DMS153 (cell line): ENCODE results near the gene SV2B.

Experiments
- DNase-seq: peaks from one replicate; lab custom pipeline; 2025; lab: John Stamatoyannopoulos, UW

Gene SV2B

DNA sequence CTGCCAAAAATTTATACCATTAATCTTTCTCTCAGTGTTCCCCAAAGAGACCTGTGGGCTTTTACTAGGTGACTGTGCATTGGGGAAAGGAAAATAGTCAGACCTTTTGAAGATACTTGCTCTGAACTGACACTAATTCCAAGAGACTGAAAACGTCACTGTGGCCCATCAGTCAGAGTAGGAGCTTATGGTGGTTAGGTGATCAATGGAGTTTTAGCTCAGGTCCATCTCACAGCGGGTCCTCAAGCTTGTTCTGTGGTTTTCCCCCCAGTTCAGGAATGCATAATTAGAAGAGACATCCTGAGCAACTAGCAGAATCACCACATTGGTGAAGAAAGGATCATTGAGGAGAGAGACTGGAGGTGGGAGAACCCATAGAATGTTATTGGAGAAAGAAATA, 134.7 kb downstream of the SV2B start:
- DNase-seq: no peak

DNA sequence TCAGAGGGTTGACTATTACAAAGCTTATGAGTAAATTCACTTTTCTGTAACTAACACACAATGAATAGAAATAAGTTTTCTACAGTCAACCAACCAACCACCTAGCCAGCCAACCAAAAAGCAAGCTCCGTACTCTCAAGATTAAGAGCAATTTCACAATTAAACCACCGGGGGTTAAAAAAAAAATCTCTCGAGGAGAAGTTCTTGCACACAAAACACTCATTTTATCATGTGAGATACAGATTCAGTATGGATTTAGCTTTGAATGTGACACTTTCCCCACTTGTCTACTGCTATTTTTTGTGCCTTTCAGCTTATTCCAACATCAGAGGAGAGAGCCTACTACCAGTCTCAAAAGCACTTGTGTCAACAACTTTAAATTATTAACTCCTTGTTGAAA, 135.3 kb downstream of the SV2B start:
- DNase-seq: no peak

DNA sequence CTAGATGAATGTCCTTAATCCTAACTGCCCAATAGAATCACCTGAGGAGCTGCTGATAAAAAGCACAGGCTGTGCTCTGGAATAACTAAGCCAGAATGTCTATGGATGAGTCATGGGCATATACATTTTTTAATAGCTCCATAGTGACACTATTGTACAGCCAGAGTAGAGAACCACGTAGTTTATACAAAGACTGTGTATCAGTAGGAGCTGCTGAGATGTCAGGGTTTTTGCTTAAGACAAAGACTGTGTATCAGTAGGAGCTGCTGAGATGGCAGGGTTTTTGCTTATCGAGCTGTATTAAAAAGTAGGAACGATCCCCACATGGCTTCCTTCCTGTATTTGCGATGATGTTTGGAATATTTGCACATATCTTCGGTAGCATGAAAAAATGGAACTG, 137.4 kb downstream of the SV2B start:
- DNase-seq: no peak

DNA sequence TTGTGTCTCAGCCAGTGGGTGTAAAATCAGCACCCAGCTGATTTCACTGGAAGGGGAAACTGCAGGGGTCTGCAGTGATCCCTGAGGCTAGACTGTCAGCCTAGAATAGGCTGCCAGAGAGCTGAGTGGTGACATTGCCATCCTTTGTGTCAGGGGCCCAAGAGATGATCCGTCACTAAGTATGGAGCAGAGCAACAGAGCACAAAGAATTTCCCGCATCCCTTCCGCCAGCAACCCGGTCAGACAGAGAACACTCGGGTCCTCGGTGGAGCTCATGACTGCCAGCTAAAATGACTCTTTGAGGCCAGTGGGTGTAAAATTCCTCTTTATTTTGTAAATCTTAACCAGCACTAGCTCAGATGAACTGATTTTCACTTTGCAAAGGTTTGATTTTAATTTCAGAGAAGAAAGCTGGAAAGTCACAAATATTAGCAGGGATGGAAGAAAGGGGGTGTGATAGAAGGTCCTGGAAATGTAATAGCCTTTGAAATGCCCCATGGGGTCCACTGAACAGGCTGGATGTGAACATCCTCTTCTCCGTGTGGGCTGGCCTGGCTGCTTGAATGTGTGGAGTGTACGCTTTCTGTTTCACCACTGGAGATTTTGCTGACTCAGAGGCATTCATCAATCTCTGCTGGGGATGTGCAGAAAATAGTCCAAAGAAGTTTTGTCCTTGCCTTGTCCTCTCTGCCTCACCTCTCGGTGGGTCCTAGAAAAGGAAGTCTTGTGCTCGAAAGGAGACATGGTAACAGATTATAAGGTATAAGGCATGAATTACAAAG, 138.8 kb downstream of the SV2B start:
- DNase-seq: no peak

DNA sequence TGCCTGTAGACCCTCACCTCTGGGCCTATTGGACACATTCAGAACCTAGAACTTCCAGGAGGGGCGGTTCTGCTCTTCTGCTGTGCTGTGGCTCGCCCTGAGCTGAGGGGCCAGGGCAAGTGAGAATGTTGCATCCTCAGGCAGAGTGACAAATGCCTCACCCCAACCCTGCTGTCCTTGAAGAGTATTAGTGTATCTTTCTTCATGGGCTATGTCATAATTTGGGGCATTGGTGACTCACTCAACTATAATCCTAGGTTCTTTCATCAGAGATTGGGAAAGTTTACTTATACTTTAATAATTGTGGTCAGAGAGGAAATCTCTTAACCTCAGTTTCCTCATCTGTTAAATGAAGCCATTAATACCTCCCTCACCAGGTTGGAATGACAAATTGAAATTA, 143.8 kb downstream of the SV2B start:
- no peak for DNase-seq

DNA sequence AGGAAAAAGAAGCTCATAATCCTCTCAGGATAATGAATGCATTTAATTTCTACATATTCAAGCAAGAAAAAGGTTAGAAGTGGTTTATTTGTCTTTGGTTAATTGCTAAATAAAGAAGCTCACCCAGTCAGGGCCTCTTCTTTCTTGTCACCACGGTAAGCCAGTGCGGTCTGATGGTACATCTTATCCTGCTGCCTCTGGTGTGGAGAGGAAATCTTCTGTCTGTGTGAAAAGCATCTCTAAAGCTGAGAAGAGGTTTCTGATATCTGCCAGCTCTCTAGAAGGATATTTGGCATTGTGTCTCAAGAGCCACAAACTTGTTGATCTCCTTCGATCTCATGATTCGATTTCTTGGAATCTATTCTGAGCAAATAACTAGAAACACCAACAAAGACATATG, 144.9 kb downstream of the SV2B start:
- DNase-seq: no peak

DNA sequence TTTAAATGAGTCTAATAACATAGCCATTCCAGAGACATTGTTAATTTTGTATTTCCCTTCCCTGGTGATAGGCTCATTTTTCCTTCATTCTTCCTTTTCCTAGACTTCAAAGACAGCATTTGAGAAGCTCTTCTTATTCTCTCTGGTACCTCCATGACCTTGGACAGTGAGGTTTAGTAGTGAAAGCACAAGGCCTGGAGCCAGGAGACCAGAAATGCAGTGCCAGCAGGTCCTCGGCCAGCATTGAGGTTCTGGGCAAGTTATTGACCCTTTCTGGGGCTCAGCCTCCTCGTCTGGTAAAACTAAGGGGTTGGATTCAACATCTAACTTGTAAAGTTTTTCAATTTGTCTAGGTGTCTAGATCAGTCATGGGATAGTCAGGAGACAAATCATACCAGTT, 146.9 kb downstream of the SV2B start:
- no peak for DNase-seq

DNA sequence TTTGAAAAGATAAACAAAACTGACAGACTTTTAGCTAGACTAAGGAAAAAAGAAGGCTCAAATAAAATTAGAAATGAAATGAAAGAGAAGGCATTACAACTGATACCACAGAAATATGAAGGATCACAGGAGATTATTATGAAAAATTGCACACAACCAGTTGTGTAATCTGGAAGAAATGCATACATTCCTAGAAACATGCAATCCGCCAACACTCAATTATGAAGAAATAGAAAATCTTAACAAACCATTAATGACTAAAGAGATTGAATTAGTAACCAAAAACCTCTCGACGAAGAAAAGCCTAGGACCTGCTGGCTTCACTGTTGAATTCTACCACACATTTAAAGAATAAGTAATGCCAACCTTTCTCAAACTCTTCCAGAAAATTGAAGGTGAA, 149.5 kb downstream of the SV2B start:
- no peak for DNase-seq

DNA sequence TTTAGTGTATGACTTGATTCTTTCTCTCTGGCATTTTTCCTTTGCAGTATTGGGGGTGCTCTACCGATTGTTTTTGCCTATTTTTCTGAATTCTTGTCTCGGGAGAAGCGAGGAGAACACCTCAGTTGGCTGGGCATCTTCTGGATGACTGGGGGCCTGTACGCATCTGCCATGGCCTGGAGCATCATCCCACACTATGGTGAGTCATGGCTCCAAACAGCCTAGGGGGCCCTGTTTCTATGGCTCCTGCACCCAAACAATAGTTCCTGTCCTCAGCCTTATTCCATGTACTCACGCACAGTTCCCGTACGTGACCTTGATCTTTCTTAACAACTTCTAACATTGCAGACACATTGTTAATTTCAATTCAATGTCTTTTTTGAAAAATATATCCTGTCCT, 152.3 kb downstream of the SV2B start:
- no peak for DNase-seq

DNA sequence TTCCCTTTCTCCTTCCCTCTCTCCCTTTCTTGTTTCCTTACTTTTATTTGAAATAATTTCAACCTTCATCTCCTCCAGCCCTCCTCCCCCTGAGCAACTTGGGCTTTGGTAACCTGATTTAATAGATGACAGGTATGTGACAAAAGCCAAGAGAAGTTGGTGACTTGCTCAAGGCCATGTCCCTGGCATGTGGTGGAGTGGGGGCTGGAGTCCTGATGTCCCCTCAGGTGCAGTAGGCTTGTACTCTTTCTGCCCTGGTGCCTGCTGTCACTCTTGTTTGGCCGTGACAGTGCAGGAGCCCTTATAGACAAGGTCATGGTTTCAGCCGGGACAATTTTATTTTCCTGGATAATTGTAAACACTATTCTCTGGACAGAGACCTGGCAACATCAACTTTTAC, 152.7 kb downstream of the SV2B start:
- DNase-seq: no peak

DNA sequence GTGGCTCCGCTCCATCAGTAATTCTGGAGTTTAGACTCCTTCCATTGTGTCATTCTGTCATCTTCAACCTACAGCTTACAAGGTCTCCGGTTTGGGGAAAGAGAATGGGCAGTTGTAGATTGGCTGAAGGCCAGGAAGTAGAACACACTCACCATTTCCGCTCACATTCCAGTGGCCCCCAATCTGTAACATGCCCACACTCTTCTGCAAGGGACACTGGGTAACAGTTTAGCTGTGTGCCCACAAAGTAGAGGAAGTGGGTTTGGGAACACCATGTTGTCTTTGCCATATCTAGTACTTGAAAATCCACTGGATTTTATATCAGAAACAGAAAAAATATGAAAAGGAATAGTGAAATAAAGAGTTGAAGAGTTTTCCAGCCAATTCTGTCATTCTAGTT, 153.5 kb downstream of the SV2B start:
- no peak for DNase-seq

DNA sequence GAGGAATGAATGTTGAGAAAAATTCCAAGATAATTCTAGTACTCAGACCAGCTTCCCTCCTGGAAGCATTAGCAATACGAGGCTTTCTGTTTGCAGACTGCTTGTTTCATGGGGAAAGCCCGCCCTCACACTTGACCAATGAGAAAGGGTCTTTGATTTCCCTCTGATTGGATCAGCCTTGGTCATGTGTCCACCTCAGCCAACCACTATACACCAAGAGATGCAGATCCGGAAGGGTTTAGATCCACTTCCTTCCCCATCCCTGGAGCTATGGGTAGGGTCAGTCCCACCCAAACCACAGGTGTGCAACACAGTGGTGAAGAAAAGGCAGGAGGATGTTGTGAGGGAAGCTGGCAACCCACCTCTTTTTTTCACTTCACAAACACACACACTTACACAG, 154.7 kb downstream of the SV2B start:
- no peak for DNase-seq

DNA sequence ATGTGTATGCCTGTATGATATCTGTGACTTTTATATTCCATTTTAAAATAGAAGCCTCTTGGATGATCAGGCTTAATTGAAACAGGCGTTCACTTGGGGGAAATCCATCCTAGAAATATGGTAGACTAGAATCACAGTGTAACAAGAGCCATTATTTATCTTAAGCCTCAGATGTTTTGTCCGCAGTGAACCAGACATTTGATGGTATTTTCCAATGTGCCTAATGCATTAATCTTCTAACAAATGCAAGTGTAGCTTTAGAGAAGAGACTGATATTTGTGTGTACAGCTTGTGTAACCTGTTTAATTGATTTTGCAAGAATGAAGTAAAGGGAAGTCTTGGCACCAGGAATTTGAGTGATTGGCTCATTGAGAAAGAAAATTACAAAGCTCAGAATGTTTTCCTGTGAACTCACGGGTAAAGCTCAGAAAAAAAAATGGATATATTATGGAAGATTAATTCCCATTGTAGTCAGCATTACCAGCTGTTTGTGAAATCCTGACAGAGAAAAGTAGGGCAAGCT, 155.7 kb downstream of the SV2B start:
- DNase-seq: no peak

DNA sequence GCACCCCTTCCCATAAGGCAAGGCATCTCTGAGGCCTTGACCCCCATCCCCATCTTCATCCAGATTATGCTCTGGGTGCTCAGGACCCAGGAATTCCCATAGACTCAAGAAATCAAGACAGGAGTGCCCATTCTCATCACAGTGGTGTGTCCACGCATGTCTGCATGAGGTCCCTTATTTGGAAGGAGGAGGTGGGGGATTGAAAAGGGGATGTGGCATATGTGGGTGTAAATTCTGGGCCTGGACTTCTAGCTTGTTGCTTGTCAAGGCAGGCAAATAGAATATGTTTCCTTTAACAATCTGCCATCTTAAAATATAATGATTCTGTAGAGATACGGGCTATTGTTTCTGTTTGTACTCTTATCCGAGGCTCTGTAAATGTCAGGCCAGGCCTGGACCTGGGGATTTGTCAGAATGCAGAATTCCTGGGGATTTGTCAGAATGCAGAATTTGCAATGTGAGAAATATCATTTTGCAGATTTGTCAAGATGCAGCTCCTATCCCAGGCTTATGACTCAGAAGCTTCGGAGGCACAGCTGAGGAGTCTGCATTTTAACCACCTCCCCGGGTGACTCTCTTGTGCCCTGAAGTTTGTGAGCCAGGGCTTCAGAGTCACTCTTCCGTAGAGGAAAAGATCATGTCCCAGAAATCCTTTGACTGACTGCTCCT, 157.8 kb downstream of the SV2B start:
- no peak for DNase-seq

DNA sequence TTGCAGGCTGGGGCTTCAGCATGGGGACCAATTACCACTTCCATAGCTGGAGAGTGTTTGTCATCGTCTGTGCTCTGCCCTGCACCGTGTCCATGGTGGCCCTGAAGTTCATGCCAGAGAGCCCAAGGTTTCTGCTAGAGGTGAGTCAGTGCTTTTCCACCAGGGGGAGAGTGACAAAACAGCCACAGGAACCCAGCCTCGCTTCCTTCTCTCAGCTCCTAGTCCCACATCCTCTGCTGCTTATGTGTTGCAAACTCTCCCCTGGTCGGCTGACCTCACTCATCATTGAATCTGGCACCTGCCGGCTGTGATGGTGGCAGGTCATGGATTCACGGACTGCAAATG, 158.3 kb downstream of the SV2B start:
- DNase-seq: no peak

DNA sequence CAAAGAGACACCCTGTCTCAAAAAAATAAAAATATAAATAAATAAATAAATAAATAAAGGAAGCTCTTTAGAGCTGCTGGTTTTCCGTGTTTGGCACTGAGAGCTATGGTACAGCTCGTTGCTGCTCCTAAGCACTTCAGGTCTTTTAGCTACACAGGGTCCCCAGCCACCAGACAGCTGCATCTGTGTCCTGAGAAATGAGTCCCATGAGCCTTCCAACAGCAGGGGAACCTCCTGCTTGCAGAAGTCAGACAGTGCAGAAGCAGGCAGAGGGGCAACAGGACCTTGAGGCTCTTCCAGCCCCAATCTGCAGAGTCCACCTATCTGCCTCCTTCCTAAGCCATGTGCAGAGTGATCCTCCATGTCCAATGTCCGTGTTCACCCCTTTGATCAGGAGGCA, 159.0 kb downstream of the SV2B start:
- DNase-seq: no peak

DNA sequence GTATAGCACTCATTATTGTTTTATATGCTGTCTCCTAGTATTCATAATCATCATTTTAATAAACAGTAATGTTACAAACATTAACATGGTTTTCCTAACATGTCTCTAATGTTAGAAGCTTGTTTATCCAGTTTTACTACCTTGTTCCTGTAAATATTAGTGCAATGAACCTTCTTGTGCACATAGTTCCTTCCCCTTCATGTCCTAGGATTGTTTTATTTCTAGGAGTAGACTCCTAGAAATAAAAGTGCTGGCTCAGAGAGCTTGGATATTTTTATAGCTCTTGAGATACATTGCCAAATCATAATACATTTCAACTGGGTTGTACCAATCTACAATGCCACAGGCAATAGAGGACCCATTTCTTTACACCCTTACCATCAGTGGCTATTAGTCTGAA, 161.3 kb downstream of the SV2B start:
- no peak for DNase-seq

DNA sequence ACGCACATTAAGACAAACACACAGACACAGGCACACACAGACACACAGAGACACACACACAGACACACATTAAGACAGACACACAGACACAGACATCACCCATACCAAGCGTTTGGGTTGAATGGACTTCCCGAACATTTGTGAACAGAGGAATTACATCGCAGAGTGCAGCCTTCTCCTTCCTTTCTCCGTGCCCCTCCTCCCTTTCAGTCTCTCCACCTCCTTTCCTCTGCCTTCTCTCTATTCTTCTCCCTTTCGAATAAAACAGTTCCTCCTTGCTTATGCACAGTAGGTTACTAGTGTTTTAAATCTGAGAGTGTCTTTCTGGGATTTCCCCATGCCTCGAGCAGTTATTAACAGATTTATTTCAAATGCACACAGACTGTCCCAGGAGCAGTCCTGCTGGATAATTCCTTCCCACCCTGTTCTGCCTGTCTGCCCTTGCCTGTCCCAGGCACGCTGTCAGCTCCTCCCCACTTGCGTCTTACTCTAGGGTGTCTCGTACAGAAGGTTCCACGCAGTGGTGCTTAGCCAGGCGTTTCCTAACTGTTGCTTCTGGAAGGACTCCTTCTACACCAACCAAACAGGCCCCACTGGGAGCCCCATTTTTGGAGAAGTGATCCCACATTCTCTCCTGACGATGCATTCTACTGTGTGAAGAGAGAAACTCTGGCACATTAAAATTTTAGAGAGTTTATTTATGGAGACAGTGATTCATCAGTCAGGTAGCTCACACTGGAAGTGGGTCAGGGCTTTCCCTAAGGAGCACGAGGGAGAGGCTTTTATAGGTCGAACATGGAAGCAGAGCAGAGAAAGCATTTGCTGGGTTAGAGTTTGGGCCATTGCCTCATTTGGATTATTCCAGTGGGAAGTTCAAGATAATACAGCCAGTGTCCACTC, 163.8 kb downstream of the SV2B start:
- DNase-seq: no peak

DNA sequence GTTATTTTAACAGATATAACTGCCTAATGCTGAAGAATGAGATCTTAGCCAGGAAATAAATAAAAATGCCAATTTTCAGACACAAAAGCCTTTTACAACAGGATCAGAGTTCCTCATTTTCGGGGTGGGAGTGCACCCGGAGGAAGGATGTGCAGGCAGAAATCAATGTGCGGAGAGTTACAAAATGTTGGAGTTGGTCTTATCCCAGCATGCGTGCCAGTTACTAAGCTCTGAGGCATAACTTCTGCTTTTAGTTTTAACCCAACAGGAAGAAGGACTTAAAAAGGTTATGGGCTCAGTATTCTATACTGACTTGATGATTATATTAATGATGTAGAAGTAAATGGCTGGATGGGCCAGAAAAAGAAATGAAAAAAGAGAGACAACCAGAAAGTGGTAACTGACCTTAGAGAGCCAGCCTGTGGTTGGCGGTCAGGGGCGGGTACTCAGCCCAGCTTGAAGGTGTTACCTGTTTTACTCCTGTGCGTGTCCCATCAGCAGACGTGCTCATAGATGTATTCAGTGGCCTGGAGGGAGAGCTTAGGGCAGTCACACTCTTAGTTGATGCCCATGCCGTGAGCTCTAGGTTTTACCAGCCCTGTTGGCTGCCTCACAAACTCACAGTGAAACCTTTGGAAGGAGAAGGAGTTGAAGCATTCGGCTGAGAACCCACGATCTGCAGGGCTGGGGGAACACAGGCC, 164.7 kb downstream of the SV2B start:
- DNase-seq: no peak

DNA sequence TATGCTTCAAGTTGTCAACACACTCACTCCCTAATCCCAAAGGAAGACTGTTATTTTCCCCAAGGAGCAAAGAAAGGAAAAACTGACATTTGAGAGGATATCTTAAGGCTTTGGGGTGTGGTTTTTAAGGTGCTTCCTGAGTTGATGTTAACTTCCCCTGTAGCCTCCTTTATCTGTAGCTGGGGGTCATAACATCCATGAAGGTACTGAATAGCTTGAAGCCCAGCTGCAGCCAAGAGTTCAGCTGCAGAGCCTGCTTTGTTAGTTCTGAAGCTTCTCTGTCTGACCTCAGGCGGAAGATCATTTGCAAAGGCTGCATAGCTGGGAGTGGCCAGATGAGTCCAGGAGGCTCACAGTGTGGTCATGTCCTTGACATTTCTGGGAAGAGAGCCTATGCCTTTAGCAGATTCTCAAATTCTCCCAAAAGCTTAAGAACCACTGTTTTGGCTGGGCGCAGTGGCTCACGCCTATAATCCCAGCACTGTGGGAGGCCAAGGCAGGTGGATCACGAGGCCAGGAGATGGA, 165.4 kb downstream of the SV2B start:
- DNase-seq: no peak

DNA sequence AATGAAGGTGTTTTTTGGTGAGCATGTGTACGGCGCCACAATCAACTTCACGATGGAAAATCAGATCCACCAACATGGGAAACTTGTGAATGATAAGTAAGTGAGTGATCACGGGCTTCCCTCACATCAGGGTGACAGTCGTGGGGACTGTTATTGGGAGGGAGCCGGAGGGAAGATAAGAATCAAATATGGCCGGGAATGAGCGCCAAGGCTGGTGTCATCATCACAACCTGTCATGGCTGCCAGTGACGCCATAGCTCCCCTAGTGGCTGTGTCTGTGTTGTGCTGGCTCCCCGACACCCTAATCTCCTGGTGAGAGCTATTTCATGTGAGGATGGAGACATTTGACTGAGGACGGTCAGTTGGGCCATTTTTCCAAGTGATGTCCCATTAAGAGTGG, 168.5 kb downstream of the SV2B start:
- no peak for DNase-seq

DNA sequence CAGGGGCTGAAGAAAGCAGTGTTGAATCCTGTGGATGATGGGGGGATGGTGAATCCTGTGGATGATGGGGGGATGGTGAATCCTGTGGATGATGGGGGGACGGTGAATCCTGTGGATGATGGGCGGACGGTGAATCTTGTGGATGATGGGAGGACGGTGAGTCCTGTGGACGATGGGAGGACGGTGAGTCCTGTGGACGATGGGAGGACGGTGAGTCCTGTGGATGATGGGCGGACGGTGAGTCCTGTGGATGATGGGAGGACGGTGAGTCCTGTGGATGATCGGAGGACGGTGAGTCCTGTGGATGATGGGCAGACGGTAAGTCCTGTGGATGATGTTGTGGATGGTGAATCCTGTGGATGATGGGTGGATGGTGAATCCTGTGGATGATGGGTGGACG, 170.7 kb downstream of the SV2B start:
- no peak for DNase-seq
